K562 (cell line): ENCODE measurements around the gene HIPK1. TPM values are rescaled to one million over a fixed set of nuclear protein-coding genes. Genes with fewer than 3 reads are reported as not detected.

Experiments used
- ARID2 ChIP-seq: fragments of 450-650 bp; IDR thresholded peaks from 2 replicates; pipeline ENCODE4 v1.6.1; 2017; ENCODE audit warnings: antibody characterized with exemption, mild to moderate bottlenecking
- ATF6 ChIP-seq: sonication (generic); formaldehyde crosslinking; IDR thresholded peaks from 2 replicates; pipeline ENCODE4 v1.4.0; 2020; ENCODE audit warnings: mild to moderate bottlenecking, missing genetic modification reagents
- CHCHD3 ChIP-seq: fragments of 250-450 bp; sonication (Bioruptor Pico); IDR thresholded peaks from 2 replicates; pipeline ENCODE4 v2.1.2; 2022; ENCODE audit warnings: mild to moderate bottlenecking
- DACH1 ChIP-seq: fragments of 450-650 bp; IDR thresholded peaks from 2 replicates; pipeline ENCODE4 v1.6.1; 2018; ENCODE audit not compliant: partially characterized antibody
- DIDO1 ChIP-seq: fragments of 450-650 bp; IDR thresholded peaks from 2 replicates; pipeline ENCODE4 v1.6.1; 2016; ENCODE audit warnings: low read depth, missing biosample characterization, missing genetic modification characterization
- E2F6 ChIP-seq, 2 experiments: IDR thresholded peaks; 2 replicates each; pipeline ENCODE4 v1.6.1; 2011; ENCODE audit warnings: borderline replicate concordance in 1 of 2, control low read depth in 1 of 2, low read depth in 1 of 2, low read length in 1 of 2, mild to moderate bottlenecking in 1 of 2, mixed read lengths in 1 of 2, moderate library complexity in 1 of 2; ENCODE audit not compliant: insufficient read depth in 1 of 2, insufficient read length in 1 of 2, poor library complexity in 1 of 2, severe bottlenecking in 1 of 2; ENCODE audit errors: extremely low read depth in 1 of 2
- EHMT2 ChIP-seq: fragments of 450-650 bp; IDR thresholded peaks from 2 replicates; pipeline ENCODE4 v1.6.1; 2018; ENCODE audit warnings: antibody characterized with exemption
- ETV5 ChIP-seq: sonication (generic); formaldehyde crosslinking; IDR thresholded peaks from 2 replicates; pipeline ENCODE4 v1.4.0; 2020; ENCODE audit warnings: low read depth, mild to moderate bottlenecking, missing genetic modification reagents
- FOS ChIP-seq: IDR thresholded peaks from 3 replicates; pipeline ENCODE4 v1.6.1; 2011; ENCODE audit not compliant: insufficient read length; ENCODE audit errors: extremely low read depth
- GABPA ChIP-seq: fragments of 200-800 bp; sonication (Bioruptor generic); conservative IDR thresholded peaks from 2 replicates; pipeline ENCODE4 v1.6.1; 2016; ENCODE audit warnings: low read depth, missing genetic modification characterization, missing compliant biosample characterization
- HNRNPH1 ChIP-seq: fragments of 200-400 bp; formaldehyde crosslinking; optimal IDR thresholded peaks from 2 replicates; pipeline ENCODE3; 2017; ENCODE audit warnings: low read depth, mild to moderate bottlenecking, low read length, moderate library complexity
- HSF4 ChIP-seq: fragments of 250-450 bp; sonication (Bioruptor Pico); IDR thresholded peaks from 2 replicates; pipeline ENCODE4 v2.1.2; 2022; ENCODE audit warnings: mild to moderate bottlenecking, moderate library complexity, borderline replicate concordance
- LEF1 ChIP-seq: fragments of 450-650 bp; IDR thresholded peaks from 2 replicates; pipeline ENCODE4 v1.6.1; 2016; ENCODE audit warnings: mild to moderate bottlenecking
- MEIS2 ChIP-seq: fragments of 450-650 bp; IDR thresholded peaks from 2 replicates; pipeline ENCODE4 v1.6.1; 2014; ENCODE audit warnings: mild to moderate bottlenecking; ENCODE audit not compliant: partially characterized antibody
- PHF8 ChIP-seq: fragments of 200-600 bp; sonication (generic); IDR thresholded peaks from 2 replicates; pipeline ENCODE4 v1.6.1; 2012; ENCODE audit warnings: mixed run types, mild to moderate bottlenecking, inconsistent platforms, low read length, moderate library complexity, borderline replicate concordance
- SIN3A ChIP-seq, 2 experiments: fragments of 150-350 bp in 1 of 2; IDR thresholded peaks; 2 replicates each; pipeline ENCODE4 v1.6.1; 2011 to 2016; ENCODE audit warnings: borderline replicate concordance in 2 of 2, low read depth in 2 of 2, low read length in 2 of 2, mild to moderate bottlenecking in 2 of 2, moderate library complexity in 2 of 2; ENCODE audit not compliant: control insufficient read depth in 1 of 2
- SPI1 ChIP-seq: IDR thresholded peaks from 2 replicates; pipeline ENCODE4 v1.6.1; 2011; ENCODE audit warnings: low read depth, low read length, control low read depth, borderline replicate concordance
- ZNF124 ChIP-seq: sonication (generic); formaldehyde crosslinking; IDR thresholded peaks from 2 replicates; pipeline ENCODE4 v1.8.1; 2022; ENCODE audit warnings: missing genetic modification reagents
- ZNF609 ChIP-seq: sonication (generic); formaldehyde crosslinking; IDR thresholded peaks from 2 replicates; pipeline ENCODE4 v1.8.1; 2023; ENCODE audit warnings: missing genetic modification reagents, mild to moderate bottlenecking, borderline replicate concordance
- polyA plus RNA-seq, 8 experiments: library from polyadenylated mRNA; depleted of rRNA in 4 of 8; stranded (reverse) in 5 of 8; unstranded in 3 of 8; fragments of >200 nt; fragmentation: Nextera tagmentation in 2 of 8; fragmentation: Illumina TruSeq in 1 of 8; extraction: Ambion mirVana in 2 of 8; extraction: Trizol in 1 of 8; gene quantifications; 2 replicates each; pipeline versions ENCODE4 v1.2.1 to v1.2.3, GENCODE V29; 2011 to 2014; ENCODE audit warnings: inconsistent platforms in 1 of 8, missing spikeins in 1 of 8
- total RNA-seq, 7 experiments: library from RNA; depleted of rRNA in 6 of 7; stranded (reverse); fragments of >200 nt in 6 of 7; fragmentation: Illumina TruSeq in 2 of 7; extraction: Trizol in 2 of 7; gene quantifications; 2 replicates each; pipeline versions ENCODE4 v1.2.1 to v1.2.3, GENCODE V29; 2011 to 2021; ENCODE audit warnings: low replicate concordance in 1 of 7

HIPK1 gene
- total and polyA plus RNA-seq, 9 of the 15 experiments (the other 6 are each of a cell fraction or from before 2014, with no cell fraction given), result 10.0 to 57.9 (median 29.6) TPM

- no peak; the same call in 1 of the 2 replicates for TF ChIP-seq ATF6 (CRISPR knock-in tag)
- no peak for TF ChIP-seq HNRNPH1
- TF ChIP-seq SPI1, result peak; percentile 85
- TF ChIP-seq FOS, result peak; percentile 27
- peak; percentile 75 for TF ChIP-seq MEIS2
- TF ChIP-seq ZNF124, result no peak
- peak; percentile 95 for TF ChIP-seq GABPA (tag)
- TF ChIP-seq DACH1, result peak; percentile 37
- 0 out of 2 replicates have a peak, but pooled peaks have one; percentile 43 for TF ChIP-seq ZNF609 (CRISPR knock-in tag)
- 0 out of 2 replicates have a peak, but pooled peaks have one; percentile 29 for TF ChIP-seq ARID2
- no peak for TF ChIP-seq HSF4
- peak; percentile 61; the same call in 1 of the 2 replicates for TF ChIP-seq PHF8
- no peak for TF ChIP-seq EHMT2
- peak; percentile 60 to 75 for TF ChIP-seq E2F6 (IDR thresholded peaks at IDR 0.05; ENCODE audit: borderline replicate concordance in 1 of 2, extremely low read depth in 1 of 2, insufficient read depth in 1 of 2, insufficient read length in 1 of 2, low read depth in 1 of 2, low read length in 1 of 2, poor library complexity in 1 of 2, severe bottlenecking in 1 of 2)
- no peak for TF ChIP-seq CHCHD3
- TF ChIP-seq DIDO1 (tag), result peak; percentile 75
- peak; percentile 61; the same call in 1 of the 2 replicates for TF ChIP-seq LEF1
- 0 out of 2 replicates have a peak, but pooled peaks have one; percentile 23 for TF ChIP-seq ETV5
- TF ChIP-seq SIN3A (IDR thresholded peaks at IDR 0.05; ENCODE audit: borderline replicate concordance in 2 of 2, control insufficient read depth in 1 of 2, low read depth in 2 of 2, low read length in 2 of 2), result peak; percentile 86 to 95
Observed at GRCh38 chr1:113904674-113905434, 24.3 kb upstream of the HIPK1 start, which contains the start of the genes AP4B1 and DCLRE1B (continued).
